ENCODE data around the gene PFN3.

The PFN3 gene

DNA sequence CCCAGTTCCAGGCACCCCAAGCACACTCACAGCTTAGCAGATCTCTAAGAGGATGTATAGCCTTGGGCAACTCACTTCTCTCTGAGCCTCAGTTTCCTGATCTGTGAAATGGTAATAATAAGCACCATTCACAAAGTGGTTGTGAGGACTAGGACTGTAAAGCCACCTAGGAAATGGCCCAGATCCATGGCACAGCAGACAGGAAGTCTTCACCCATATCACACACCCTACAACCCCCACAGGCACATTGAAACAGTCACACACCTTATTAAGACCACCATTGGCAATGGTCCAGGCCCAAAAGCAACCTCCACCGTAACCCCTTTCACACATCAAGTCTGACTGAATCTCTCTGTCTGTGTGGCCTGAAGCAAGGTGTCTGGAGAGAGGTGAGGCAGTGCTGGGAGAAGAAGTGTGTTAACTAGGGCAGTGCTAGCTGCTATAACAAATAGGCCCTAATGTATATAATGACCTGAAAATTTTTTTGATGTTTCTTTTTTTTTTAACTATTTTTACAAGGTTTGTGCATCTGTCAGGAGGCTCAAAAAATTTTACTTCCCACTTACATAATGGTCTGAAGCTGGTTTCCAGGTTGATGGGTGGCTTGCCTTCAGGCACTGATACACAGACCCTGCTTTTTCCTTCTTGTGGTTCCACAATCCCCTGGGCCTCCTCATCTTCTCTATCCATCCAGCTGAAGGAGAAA lies 45.1 kb downstream of the PFN3 start:
- TF ChIP-seq SIN3A (IDR thresholded peaks at IDR 0.05; ENCODE audit: borderline replicate concordance, insufficient read depth, low read length): no peak
- no peak for TF ChIP-seq TAF1 (IDR thresholded peaks at IDR 0.05; ENCODE audit: borderline replicate concordance, insufficient read depth, low read length)
- no peak for TF ChIP-seq POLR2AphosphoS5 (IDR thresholded peaks at IDR 0.05; ENCODE audit: low read depth, low read length)
- TF ChIP-seq FOXP2 (optimal IDR thresholded peaks at IDR 0.05; ENCODE audit: borderline replicate concordance, extremely low read depth, extremely low read length, insufficient read depth): no peak

DNA sequence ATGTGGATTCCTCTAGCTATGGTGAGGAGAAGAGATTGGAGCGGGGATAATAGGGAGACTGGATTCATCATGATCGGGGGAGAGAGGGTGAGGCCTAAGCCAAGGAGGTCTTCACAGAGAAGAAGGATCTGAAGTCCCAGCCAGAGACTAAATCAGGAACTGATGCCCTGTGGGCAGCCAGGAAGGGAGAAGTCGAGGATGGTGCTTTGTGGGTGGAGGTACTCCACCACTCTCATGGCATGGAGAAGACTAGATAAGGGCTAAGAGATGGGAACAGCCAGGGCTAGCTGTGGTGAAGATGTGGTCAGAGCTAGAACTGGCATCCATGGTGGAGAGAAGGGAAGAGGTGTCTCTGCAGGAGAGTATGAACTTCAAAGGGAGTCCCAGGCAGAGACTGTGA lies 45.8 kb downstream of the PFN3 start:
- TF ChIP-seq SIN3A (IDR thresholded peaks at IDR 0.05; ENCODE audit: borderline replicate concordance, insufficient read depth, low read length) (no peak), TAF1 (IDR thresholded peaks at IDR 0.05; ENCODE audit: borderline replicate concordance, insufficient read depth, low read length) (no peak), POLR2AphosphoS5 (IDR thresholded peaks at IDR 0.05; ENCODE audit: low read depth, low read length) (no peak), FOXP2 (optimal IDR thresholded peaks at IDR 0.05; ENCODE audit: borderline replicate concordance, extremely low read depth, extremely low read length, insufficient read depth) (no peak)
- TF ChIP-seq, protein P1, sequence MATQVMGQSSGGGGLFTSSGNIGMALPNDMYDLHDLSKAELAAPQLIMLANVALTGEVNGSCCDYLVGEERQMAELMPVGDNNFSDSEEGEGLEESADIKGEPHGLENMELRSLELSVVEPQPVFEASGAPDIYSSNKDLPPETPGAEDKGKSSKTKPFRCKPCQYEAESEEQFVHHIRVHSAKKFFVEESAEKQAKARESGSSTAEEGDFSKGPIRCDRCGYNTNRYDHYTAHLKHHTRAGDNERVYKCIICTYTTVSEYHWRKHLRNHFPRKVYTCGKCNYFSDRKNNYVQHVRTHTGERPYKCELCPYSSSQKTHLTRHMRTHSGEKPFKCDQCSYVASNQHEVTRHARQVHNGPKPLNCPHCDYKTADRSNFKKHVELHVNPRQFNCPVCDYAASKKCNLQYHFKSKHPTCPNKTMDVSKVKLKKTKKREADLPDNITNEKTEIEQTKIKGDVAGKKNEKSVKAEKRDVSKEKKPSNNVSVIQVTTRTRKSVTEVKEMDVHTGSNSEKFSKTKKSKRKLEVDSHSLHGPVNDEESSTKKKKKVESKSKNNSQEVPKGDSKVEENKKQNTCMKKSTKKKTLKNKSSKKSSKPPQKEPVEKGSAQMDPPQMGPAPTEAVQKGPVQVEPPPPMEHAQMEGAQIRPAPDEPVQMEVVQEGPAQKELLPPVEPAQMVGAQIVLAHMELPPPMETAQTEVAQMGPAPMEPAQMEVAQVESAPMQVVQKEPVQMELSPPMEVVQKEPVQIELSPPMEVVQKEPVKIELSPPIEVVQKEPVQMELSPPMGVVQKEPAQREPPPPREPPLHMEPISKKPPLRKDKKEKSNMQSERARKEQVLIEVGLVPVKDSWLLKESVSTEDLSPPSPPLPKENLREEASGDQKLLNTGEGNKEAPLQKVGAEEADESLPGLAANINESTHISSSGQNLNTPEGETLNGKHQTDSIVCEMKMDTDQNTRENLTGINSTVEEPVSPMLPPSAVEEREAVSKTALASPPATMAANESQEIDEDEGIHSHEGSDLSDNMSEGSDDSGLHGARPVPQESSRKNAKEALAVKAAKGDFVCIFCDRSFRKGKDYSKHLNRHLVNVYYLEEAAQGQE (IDR thresholded peaks at IDR 0.05; ENCODE audit: insufficient read depth in 1 of 2, low read depth in 2 of 2, low read length in 2 of 2): no peak

DNA sequence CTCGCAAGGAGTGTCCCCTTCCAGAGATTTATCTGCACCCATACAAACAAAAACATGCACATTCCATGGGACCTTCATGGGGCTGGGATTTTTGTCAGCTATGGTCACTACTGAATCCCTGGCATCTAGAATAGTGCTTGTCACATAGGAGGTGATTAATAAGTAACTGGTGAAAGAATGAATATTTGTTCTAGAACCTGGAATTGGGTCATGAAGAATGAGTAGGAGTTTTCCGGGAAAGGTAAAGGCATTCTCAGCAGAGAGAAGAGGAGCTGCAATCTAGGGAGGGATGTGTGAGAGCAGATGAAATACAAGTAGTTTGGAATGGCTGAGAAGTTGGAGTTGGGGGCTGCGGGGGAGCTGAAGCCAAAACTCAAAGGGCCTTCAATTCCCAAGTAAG lies 46.2 kb downstream of the PFN3 start:
- TF ChIP-seq, protein P1 (IDR thresholded peaks at IDR 0.05; ENCODE audit: insufficient read depth in 1 of 2, low read depth in 2 of 2, low read length in 2 of 2): no peak
- TF ChIP-seq FOXP2 (optimal IDR thresholded peaks at IDR 0.05; ENCODE audit: borderline replicate concordance, extremely low read depth, extremely low read length, insufficient read depth) (no peak), SIN3A (IDR thresholded peaks at IDR 0.05; ENCODE audit: borderline replicate concordance, insufficient read depth, low read length) (no peak), TAF1 (IDR thresholded peaks at IDR 0.05; ENCODE audit: borderline replicate concordance, insufficient read depth, low read length) (no peak), POLR2AphosphoS5 (IDR thresholded peaks at IDR 0.05; ENCODE audit: low read depth, low read length) (no peak)

DNA sequence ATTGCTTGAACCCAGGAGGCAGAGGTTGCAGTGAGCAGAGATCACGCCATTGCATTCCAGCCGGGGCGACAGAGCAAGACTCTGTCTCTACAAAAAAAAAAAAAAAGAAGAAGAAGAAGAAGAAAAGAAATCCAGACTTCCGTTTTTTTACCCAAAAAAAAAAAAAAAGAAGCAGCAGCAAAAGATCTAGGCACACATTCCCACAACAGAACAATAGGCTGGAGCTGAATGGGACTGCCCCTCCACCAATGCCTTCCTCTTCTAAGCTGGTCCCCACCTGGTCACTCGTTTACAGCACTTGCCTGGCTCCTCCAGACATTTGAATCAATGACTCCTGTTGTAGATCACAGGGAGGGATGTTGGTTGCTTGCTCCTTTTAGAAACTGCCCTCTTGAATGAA lies 47.4 kb downstream of the PFN3 start:
- TF ChIP-seq TAF1 (IDR thresholded peaks at IDR 0.05; ENCODE audit: borderline replicate concordance, insufficient read depth, low read length): no peak
- no peak for TF ChIP-seq POLR2AphosphoS5 (IDR thresholded peaks at IDR 0.05; ENCODE audit: low read depth, low read length)
- no peak for TF ChIP-seq FOXP2 (optimal IDR thresholded peaks at IDR 0.05; ENCODE audit: borderline replicate concordance, extremely low read depth, extremely low read length, insufficient read depth)
- TF ChIP-seq, protein P1 (IDR thresholded peaks at IDR 0.05; ENCODE audit: insufficient read depth in 1 of 2, low read depth in 2 of 2, low read length in 2 of 2): no peak
- no peak for TF ChIP-seq SIN3A (IDR thresholded peaks at IDR 0.05; ENCODE audit: borderline replicate concordance, insufficient read depth, low read length)

DNA sequence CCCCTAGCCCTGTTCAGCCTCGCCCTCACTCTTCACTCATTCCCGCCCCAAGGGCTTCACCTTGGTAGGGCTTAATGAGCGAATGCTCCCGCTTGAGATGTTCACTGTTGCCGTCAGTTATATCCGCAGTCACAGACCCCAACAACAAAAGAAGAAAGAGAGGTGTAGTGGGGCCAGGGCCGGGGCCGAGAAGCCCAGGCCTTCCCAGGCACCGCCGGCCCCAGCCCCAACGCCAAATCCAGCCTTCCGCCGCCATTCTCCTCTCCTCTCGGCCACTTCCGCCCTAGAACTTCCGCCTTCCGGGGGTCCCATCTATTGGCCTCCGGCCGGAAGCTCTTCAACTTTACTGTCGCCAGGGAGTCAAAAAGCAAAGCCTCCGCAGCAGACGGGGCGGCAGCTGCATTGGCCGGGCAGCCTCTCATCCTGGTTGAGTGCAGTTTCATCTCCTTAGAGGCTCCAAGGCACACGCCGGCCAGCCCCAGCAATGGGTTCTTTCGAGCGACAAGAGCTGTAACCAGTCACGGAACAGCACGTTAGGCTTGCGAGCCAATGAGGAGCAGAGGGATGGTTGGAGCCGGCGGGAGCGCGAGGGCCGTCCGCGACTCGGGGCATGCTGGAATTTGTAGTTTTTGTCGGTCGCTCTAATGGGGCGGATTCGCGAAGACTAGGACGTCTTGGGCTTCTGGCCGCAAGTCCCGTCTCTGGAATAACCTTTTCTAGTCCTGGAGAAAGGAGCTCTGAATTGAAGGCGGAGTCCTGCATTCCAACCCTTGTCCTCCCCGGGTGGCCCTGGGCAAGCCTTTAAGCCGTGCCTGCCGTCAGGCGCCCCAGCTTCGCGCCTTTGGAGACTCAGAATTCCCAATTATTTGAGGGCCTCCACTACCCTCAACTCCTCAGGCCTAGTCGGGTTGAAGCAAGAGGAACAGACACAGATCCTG lies 48.8 kb downstream of the PFN3 start, which contains the start of gene LMAN2:
Gene LMAN2 (minus strand): TSS at position 277 of the 938 bp plus-strand sequence. CDS start 21 bp downstream, at position 256.
- peak; percentile 83; the same call in 1 of the 2 replicates for TF ChIP-seq TAF1 (IDR thresholded peaks at IDR 0.05; ENCODE audit: borderline replicate concordance, insufficient read depth, low read length)
- TF ChIP-seq FOXP2 (optimal IDR thresholded peaks at IDR 0.05; ENCODE audit: borderline replicate concordance, extremely low read depth, extremely low read length, insufficient read depth): peak; percentile 48
- peak; percentile 61; the same call in 1 of the 2 replicates for TF ChIP-seq SIN3A (IDR thresholded peaks at IDR 0.05; ENCODE audit: borderline replicate concordance, insufficient read depth, low read length)
- TF ChIP-seq, protein P1 (IDR thresholded peaks at IDR 0.05; ENCODE audit: insufficient read depth in 1 of 2, low read depth in 2 of 2, low read length in 2 of 2): no peak
- TF ChIP-seq POLR2AphosphoS5 (IDR thresholded peaks at IDR 0.05; ENCODE audit: low read depth, low read length): peak; percentile 76
